GM23248 (cell line): ENCODE results near the gene NCF2.

Source experiments
- EZH2 ChIP-seq: fragments of 200-600 bp; sonication (generic); IDR thresholded peaks from 2 replicates; pipeline ENCODE4 v1.6.1; 2018; ENCODE audit warnings: antibody characterized with exemption, mild to moderate bottlenecking; ENCODE audit not compliant: insufficient read depth, poor library complexity, severe bottlenecking
- EZH2phosphoT487 ChIP-seq: fragments of 200-600 bp; sonication (generic); IDR thresholded peaks from 2 replicates; pipeline ENCODE4 v1.6.1; 2018; ENCODE audit warnings: antibody characterized with exemption, moderate library complexity, mild to moderate bottlenecking, low read depth; ENCODE audit not compliant: insufficient read depth

DNA sequence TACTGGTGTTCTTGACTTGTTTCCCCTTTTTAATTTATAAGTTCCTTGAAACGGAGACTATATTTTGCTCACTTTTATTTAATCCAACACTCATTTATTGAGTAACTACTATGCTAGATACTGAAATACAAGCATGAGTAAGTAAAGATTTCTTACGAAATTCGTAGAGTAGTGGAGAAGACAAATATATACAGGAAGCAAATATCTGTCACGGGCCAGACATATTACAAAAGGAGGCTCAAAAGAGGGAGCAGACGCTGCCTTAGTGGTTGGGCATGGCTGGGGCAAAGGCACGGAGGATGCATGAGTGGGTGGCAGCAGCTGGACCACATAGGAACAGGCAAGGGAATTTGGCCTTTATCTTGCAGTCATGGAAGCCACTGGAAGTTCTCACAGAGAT, 6.8 kb downstream of the NCF2 start:
- TF ChIP-seq EZH2 (no peak), EZH2phosphoT487 (no peak)
